GM12878 (cell line): ENCODE data around the gene NASP. TPM values are rescaled to one million over a fixed set of nuclear protein-coding genes. Genes with fewer than 3 reads are reported as not detected.

Experiments
- ATAC-seq: fragments of 200-7000 bp; cut with Tn5 transposase; 3 replicates; pipeline ENCODE4 v1.9.1; 2020; ENCODE audit warnings: mild to moderate bottlenecking, moderate library complexity
- BruUV-seq: library from RNA; stranded (reverse); fragments of 400-500 nt; replicated peaks from 2 replicates; lab custom pipeline; 2021; lab: Mats Ljungman, UMichigan
- CTCF ChIA-PET: fragments of 300-600 bp; sonication (Branson Sonifier 250); formaldehyde crosslinking; extraction: SDS; loops from one replicate; lab custom pipeline; 2021; ENCODE audit warnings: inconsistent platforms; lab: Yijun Ruan, JAX
- POLR2A ChIA-PET: fragments of 350-600 bp; formaldehyde crosslinking; extraction: SDS; loops from one replicate; lab custom pipeline; 2021; ENCODE audit warnings: inconsistent platforms; lab: Charles Lee
- RAD21 ChIA-PET: fragments of 300-600 bp; sonication (Branson Sonifier 250); formaldehyde crosslinking; loops from one replicate; lab custom pipeline; 2023; ENCODE audit warnings: antibody characterized with exemption; ENCODE audit not compliant: unreplicated experiment; lab: Charles Lee
- SMC1A ChIA-PET: fragments of 300-600 bp; sonication (Branson Sonifier 250); formaldehyde crosslinking; loops from one replicate; lab custom pipeline; 2023; ENCODE audit not compliant: unreplicated experiment, uncharacterized antibody; lab: Charles Lee
- DNase-seq: peaks from one replicate; pipeline ENCODE4 v3.0.0-alpha.2; 2011; ENCODE audit warnings: low read depth, low spot score
- FAIRE-seq: peaks from 3 replicates; lab custom pipeline; 2011; peaks lifted over from hg19 to GRCh38; lab: Jason Lieb, UNC
- H2AFZ ChIP-seq: 2 replicates; pipeline ENCODE4 v1.6.0; 2011; ENCODE audit warnings: low read depth, low read length, control low read depth; ENCODE audit not compliant: control insufficient read depth
- H3K27ac ChIP-seq: 2 replicates; pipeline ENCODE4 v1.5.1; 2011; ENCODE audit warnings: control low read depth; ENCODE audit not compliant: control insufficient read depth, insufficient read depth
- H3K27me3 ChIP-seq, 2 experiments: replicated peaks in 1 of 2; 2 replicates each; pipeline versions ENCODE4 v1.6.0 to v1.6.1; 2011; ENCODE audit warnings: low read length in 1 of 2; ENCODE audit not compliant: control insufficient read depth in 2 of 2, insufficient read depth in 2 of 2
- H3K36me3 ChIP-seq, 2 experiments: 2 replicates each; pipeline ENCODE4 v1.5.1; 2011; ENCODE audit warnings: low read length in 1 of 2; ENCODE audit not compliant: control insufficient read depth in 2 of 2, insufficient read depth in 2 of 2
- H3K4me1 ChIP-seq: 2 replicates; pipeline ENCODE4 v1.6.1; 2011; ENCODE audit warnings: mild to moderate bottlenecking, low read length, moderate library complexity, mixed read lengths; ENCODE audit not compliant: control insufficient read depth, insufficient read depth
- H3K4me2 ChIP-seq: 2 replicates; pipeline ENCODE4 v1.6.0; 2011; ENCODE audit warnings: control low read depth; ENCODE audit not compliant: control insufficient read depth, insufficient read depth
- H3K4me3 ChIP-seq: fragments of 200-600 bp; sonication (generic); 2 replicates; pipeline ENCODE4 v1.5.1; 2016
- H3K79me2 ChIP-seq: 2 replicates; pipeline ENCODE4 v1.6.0; 2011; ENCODE audit warnings: low read length; ENCODE audit not compliant: control insufficient read depth, insufficient read depth
- H3K9ac ChIP-seq: 2 replicates; pipeline ENCODE4 v1.8.0; 2011; ENCODE audit warnings: low read length, control low read depth, mixed read lengths; ENCODE audit not compliant: control insufficient read depth, insufficient read depth
- H3K9me3 ChIP-seq: replicated peaks from 3 replicates; pipeline ENCODE4 v1.5.1; 2011; ENCODE audit warnings: mild to moderate bottlenecking, low read length; ENCODE audit not compliant: control insufficient read depth, insufficient read depth
- H4K20me1 ChIP-seq: 2 replicates; pipeline ENCODE4 v1.6.0; 2011; ENCODE audit not compliant: control insufficient read depth, insufficient read depth
- MYB ChIP-seq: fragments of 150-350 bp; IDR thresholded peaks from 2 replicates; pipeline ENCODE4 v1.6.1; 2014; ENCODE audit warnings: mild to moderate bottlenecking, low read depth, low read length, borderline replicate concordance
- NR2C1 ChIP-seq: fragments of 450-650 bp; IDR thresholded peaks from 2 replicates; pipeline ENCODE4 v1.6.1; 2017; ENCODE audit warnings: antibody characterized with exemption, mild to moderate bottlenecking, moderate library complexity
- POLR2A ChIP-seq: IDR thresholded peaks from 2 replicates; pipeline ENCODE4 v1.6.1; 2011; ENCODE audit warnings: low read depth, mild to moderate bottlenecking, low read length
- POLR2AphosphoS2 ChIP-seq: IDR thresholded peaks from 2 replicates; pipeline ENCODE4 v1.6.1; 2011; ENCODE audit warnings: low read depth, mild to moderate bottlenecking, low read length, improper control_type of control experiment, moderate library complexity
- RELA ChIP-seq: fragments of 450-650 bp; IDR thresholded peaks from 2 replicates; pipeline ENCODE4 v1.8.0; 2014; ENCODE audit warnings: borderline replicate concordance; ENCODE audit not compliant: partially characterized antibody
- STAT1 ChIP-seq: fragments of 450-650 bp; conservative IDR thresholded peaks from 2 replicates; pipeline ENCODE4 v1.6.1; 2014; ENCODE audit warnings: antibody characterized with exemption, mild to moderate bottlenecking
- ZNF207 ChIP-seq: fragments of 450-650 bp; IDR thresholded peaks from 2 replicates; pipeline ENCODE4 v1.6.1; 2014; ENCODE audit warnings: antibody characterized with exemption, mild to moderate bottlenecking, borderline replicate concordance
- ZNF384 ChIP-seq: IDR thresholded peaks from 2 replicates; pipeline ENCODE4 v1.6.1; 2012; ENCODE audit warnings: low read depth, mild to moderate bottlenecking, low read length, improper control_type of control experiment, borderline replicate concordance
- WGBS: methylation state at CpG from one replicate; pipeline ENCODE4 v1.1.6; 2016; ENCODE audit warnings: low lambda C conversion rate; ENCODE audit not compliant: insufficient replicate concordance, insufficient coverage; ENCODE audit errors: missing lambda C conversion rate; 5-methylcytosine and 5-hydroxymethylcytosine counted together
- in situ Hi-C: fragments of 300-500 bp; cut with MboI; formaldehyde crosslinking; loops from 9 replicates; pipeline ENCODE4 v1.14.3; 2018; ENCODE audit warnings: mixed read lengths
- intact Hi-C: fragments of 100-400 bp; cut with micrococcal nuclease; formaldehyde crosslinking; loops from one replicate; pipeline ENCODE4 v1.14.2; 2022; ENCODE audit not compliant: unreplicated experiment
- polyA plus RNA-seq, 11 experiments: library from polyadenylated mRNA; depleted of rRNA in 4 of 11; unstranded in 6 of 11; stranded (reverse) in 5 of 11; fragments of >200 nt; fragmentation: Nextera tagmentation in 4 of 11; fragmentation: Illumina TruSeq in 1 of 11; extraction: Ambion mirVana in 4 of 11; extraction: Trizol in 1 of 11; gene quantifications; 1 replicate in 1 of 11; 2 replicates in 10 of 11; pipeline versions ENCODE4 v1.2.1 to v1.2.3, GENCODE V29; 2011 to 2016; ENCODE audit warnings: inconsistent platforms in 2 of 11, missing spikeins in 2 of 11, low read depth in 1 of 11
- total RNA-seq, 4 experiments: library from RNA; depleted of rRNA in 3 of 4; stranded (reverse); fragments of >200 nt in 3 of 4; fragmentation: Illumina TruSeq in 1 of 4; extraction: Trizol in 1 of 4; gene quantifications; 2 replicates each; pipeline versions ENCODE4 v1.2.1 to v1.2.3, GENCODE V29; 2013 to 2021
- TF ChIP-seq, protein P1 (sequence below): fragments of 150-350 bp; IDR thresholded peaks from 2 replicates; pipeline ENCODE4 v1.6.1; 2016; ENCODE audit warnings: low read depth, low read length
- TF ChIP-seq, protein P2 (sequence below): IDR thresholded peaks from 2 replicates; pipeline ENCODE4 v1.6.1; 2011; ENCODE audit warnings: borderline replicate concordance, low read depth, mild to moderate bottlenecking, moderate library complexity, low read length; ENCODE audit not compliant: insufficient read depth, poor library complexity, severe bottlenecking
- TF ChIP-seq, protein P3 (sequence below): IDR thresholded peaks from 2 replicates; pipeline ENCODE4 v1.6.1; 2011; ENCODE audit warnings: low read depth, low read length, improper control_type of control experiment, borderline replicate concordance
- TF ChIP-seq, protein P4 (sequence below): IDR thresholded peaks from 2 replicates; pipeline ENCODE4 v1.6.1; 2012; ENCODE audit warnings: improper control_type of control experiment, low read depth, low read length; ENCODE audit not compliant: insufficient replicate concordance

NASP gene
- total and polyA plus RNA-seq, 10 of the 15 experiments (the other 5 are each of a cell fraction or from before 2014, with no cell fraction given) = 111 to 321 (median 205) TPM

DNA sequence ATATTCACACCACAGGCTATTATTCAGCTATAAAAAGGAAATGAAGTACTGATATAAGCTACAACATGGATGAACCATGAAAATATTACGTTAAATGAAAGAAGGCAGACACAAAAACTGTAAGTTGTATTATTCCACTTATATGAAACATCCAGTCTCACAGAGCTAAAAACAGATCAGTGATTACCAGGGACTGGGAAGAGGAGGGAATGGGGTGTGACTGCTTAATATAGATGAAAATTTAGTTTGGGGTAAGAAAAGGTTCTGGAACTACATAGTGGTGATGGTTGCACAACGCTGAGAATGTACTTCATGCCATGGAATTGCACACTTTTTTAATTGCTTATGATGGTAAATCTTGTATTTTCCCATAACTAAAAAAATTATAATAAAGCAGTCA, 83.0 kb downstream of the NASP start:
- intact Hi-C loops = no loop called here
- ChIA-PET RAD21 (no interaction called here), SMC1A (interaction anchor here (0.7 to 1.0 kb wide), 2 partner anchors 12 to 19 kb away, joined by 3 read pairs; partner anchors contain the start of gene GPBP1L1), POLR2A (interaction anchor here (0.8 kb wide), 1 partner anchor 11 kb away, joined by 3 read pairs; no protein-coding TSS in a partner anchor), CTCF (no interaction called here)
- no peaks in the 10 kb centered on the region for H3K4me1 ChIP-seq
- H3K79me2 ChIP-seq = peaks cover 73% of the 10 kb centered on the region
- no peak overlapping the region for H3K27ac ChIP-seq
- no peak overlapping the region for H3K9ac ChIP-seq
- DNase-seq (no peak), ATAC-seq (no peak), FAIRE-seq (no peak)
- no peak overlapping the region for H3K4me2 ChIP-seq
- no peak overlapping the region for H3K4me3 ChIP-seq
- 100% methylated on average over 2 of the region's 2 CpGs for WGBS
- no peak overlapping the region for H2AFZ ChIP-seq
- H3K27me3 ChIP-seq = no peaks in the 10 kb centered on the region
- H3K36me3 ChIP-seq = no peaks in the 10 kb centered on the region; a peak in 3 of 4 replicates
- TSS peak; percentile 8 for BruUV-seq
- in situ Hi-C loops = no loop called here
- H4K20me1 ChIP-seq = peaks cover 5% of the 10 kb centered on the region
- no peaks in the 10 kb centered on the region for H3K9me3 ChIP-seq
- no peak for TF ChIP-seq STAT1
- no peak for TF ChIP-seq RELA
- TF ChIP-seq, protein P1, sequence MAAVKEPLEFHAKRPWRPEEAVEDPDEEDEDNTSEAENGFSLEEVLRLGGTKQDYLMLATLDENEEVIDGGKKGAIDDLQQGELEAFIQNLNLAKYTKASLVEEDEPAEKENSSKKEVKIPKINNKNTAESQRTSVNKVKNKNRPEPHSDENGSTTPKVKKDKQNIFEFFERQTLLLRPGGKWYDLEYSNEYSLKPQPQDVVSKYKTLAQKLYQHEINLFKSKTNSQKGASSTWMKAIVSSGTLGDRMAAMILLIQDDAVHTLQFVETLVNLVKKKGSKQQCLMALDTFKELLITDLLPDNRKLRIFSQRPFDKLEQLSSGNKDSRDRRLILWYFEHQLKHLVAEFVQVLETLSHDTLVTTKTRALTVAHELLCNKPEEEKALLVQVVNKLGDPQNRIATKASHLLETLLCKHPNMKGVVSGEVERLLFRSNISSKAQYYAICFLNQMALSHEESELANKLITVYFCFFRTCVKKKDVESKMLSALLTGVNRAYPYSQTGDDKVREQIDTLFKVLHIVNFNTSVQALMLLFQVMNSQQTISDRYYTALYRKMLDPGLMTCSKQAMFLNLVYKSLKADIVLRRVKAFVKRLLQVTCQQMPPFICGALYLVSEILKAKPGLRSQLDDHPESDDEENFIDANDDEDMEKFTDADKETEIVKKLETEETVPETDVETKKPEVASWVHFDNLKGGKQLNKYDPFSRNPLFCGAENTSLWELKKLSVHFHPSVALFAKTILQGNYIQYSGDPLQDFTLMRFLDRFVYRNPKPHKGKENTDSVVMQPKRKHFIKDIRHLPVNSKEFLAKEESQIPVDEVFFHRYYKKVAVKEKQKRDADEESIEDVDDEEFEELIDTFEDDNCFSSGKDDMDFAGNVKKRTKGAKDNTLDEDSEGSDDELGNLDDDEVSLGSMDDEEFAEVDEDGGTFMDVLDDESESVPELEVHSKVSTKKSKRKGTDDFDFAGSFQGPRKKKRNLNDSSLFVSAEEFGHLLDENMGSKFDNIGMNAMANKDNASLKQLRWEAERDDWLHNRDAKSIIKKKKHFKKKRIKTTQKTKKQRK = no peak
- TF ChIP-seq MYB = no peak
- TF ChIP-seq POLR2A = no peak
- TF ChIP-seq, protein P2, sequence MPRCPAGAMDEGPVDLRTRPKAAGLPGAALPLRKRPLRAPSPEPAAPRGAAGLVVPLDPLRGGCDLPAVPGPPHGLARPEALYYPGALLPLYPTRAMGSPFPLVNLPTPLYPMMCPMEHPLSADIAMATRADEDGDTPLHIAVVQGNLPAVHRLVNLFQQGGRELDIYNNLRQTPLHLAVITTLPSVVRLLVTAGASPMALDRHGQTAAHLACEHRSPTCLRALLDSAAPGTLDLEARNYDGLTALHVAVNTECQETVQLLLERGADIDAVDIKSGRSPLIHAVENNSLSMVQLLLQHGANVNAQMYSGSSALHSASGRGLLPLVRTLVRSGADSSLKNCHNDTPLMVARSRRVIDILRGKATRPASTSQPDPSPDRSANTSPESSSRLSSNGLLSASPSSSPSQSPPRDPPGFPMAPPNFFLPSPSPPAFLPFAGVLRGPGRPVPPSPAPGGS = no peak
- no peak for TF ChIP-seq ZNF207
- TF ChIP-seq POLR2AphosphoS2 = no peak
- no peak for TF ChIP-seq ZNF384
- TF ChIP-seq, protein P3, sequence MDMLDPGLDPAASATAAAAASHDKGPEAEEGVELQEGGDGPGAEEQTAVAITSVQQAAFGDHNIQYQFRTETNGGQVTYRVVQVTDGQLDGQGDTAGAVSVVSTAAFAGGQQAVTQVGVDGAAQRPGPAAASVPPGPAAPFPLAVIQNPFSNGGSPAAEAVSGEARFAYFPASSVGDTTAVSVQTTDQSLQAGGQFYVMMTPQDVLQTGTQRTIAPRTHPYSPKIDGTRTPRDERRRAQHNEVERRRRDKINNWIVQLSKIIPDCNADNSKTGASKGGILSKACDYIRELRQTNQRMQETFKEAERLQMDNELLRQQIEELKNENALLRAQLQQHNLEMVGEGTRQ = no peak
- TF ChIP-seq, protein P4, sequence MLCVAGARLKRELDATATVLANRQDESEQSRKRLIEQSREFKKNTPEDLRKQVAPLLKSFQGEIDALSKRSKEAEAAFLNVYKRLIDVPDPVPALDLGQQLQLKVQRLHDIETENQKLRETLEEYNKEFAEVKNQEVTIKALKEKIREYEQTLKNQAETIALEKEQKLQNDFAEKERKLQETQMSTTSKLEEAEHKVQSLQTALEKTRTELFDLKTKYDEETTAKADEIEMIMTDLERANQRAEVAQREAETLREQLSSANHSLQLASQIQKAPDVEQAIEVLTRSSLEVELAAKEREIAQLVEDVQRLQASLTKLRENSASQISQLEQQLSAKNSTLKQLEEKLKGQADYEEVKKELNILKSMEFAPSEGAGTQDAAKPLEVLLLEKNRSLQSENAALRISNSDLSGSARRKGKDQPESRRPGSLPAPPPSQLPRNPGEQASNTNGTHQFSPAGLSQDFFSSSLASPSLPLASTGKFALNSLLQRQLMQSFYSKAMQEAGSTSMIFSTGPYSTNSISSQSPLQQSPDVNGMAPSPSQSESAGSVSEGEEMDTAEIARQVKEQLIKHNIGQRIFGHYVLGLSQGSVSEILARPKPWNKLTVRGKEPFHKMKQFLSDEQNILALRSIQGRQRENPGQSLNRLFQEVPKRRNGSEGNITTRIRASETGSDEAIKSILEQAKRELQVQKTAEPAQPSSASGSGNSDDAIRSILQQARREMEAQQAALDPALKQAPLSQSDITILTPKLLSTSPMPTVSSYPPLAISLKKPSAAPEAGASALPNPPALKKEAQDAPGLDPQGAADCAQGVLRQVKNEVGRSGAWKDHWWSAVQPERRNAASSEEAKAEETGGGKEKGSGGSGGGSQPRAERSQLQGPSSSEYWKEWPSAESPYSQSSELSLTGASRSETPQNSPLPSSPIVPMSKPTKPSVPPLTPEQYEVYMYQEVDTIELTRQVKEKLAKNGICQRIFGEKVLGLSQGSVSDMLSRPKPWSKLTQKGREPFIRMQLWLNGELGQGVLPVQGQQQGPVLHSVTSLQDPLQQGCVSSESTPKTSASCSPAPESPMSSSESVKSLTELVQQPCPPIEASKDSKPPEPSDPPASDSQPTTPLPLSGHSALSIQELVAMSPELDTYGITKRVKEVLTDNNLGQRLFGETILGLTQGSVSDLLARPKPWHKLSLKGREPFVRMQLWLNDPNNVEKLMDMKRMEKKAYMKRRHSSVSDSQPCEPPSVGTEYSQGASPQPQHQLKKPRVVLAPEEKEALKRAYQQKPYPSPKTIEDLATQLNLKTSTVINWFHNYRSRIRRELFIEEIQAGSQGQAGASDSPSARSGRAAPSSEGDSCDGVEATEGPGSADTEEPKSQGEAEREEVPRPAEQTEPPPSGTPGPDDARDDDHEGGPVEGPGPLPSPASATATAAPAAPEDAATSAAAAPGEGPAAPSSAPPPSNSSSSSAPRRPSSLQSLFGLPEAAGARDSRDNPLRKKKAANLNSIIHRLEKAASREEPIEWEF = no peak
- TF ChIP-seq NR2C1 = no peak
